ENCODE measurements around the gene EHMT1. TPM values are rescaled to one million over a fixed set of nuclear protein-coding genes. Genes with fewer than 3 reads are reported as not detected.
"Not testable (repeated sequence)": the region's sequence is repeated elsewhere in the genome, so short reads cannot be mapped to it uniquely, and the experiment has no call there.

Gene EHMT1
- total RNA-seq, 1 donor, result 31.4 TPM

DNA sequence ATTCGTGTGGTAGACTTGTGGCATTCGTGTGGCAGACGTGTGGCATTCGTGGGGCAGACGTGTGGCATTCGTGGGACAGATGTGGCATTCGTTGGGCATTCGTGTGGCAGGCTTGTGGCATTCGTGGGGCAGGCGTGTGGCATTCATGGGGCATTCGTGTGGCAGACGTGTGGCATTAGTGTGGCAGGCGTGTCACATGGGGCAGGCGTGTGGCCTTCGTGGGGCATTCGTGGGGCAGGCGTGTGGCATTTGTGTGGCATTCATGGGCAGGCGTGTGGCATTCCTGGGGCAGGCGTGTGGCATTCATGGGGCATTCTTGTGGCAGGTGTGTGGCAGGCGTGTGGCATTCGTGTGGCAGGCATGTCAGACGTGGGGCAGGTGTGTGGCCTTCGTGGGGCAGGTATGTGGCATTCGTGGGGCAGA, 106.0 kb downstream of the EHMT1 start:
- no peak for DNase-seq (ENCODE audit: low read depth)
- TF ChIP-seq, protein P1, sequence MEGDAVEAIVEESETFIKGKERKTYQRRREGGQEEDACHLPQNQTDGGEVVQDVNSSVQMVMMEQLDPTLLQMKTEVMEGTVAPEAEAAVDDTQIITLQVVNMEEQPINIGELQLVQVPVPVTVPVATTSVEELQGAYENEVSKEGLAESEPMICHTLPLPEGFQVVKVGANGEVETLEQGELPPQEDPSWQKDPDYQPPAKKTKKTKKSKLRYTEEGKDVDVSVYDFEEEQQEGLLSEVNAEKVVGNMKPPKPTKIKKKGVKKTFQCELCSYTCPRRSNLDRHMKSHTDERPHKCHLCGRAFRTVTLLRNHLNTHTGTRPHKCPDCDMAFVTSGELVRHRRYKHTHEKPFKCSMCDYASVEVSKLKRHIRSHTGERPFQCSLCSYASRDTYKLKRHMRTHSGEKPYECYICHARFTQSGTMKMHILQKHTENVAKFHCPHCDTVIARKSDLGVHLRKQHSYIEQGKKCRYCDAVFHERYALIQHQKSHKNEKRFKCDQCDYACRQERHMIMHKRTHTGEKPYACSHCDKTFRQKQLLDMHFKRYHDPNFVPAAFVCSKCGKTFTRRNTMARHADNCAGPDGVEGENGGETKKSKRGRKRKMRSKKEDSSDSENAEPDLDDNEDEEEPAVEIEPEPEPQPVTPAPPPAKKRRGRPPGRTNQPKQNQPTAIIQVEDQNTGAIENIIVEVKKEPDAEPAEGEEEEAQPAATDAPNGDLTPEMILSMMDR (IDR thresholded peaks at IDR 0.05; ENCODE audit: insufficient read depth, low read length), result no peak
- H3K4me3 ChIP-seq (ENCODE audit: low read depth, low read length), result no peak overlapping the region

DNA sequence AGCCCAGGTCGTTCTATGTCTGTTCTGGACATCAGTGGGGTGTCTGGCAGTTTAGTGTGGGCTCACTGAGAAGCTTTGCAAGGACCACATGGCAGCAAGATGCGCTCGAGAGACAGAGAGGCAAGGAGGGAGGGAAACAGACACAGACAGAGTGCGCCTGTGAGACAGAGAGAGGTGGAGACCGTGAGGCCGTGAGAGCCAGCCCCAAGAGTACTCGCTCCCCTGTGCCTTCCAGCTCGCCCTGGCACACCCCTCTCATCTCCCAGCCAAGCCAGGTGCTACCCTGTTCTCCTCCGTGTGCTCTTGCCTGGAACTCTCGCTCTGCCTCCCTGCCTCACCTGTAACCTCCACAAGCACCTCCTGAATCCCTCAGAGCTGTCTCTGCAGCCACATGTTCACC, 106.8 kb downstream of the EHMT1 start:
- no peak for DNase-seq (ENCODE audit: low read depth)
- H3K4me3 ChIP-seq (ENCODE audit: low read depth, low read length), result no peak overlapping the region
- TF ChIP-seq, protein P1 (IDR thresholded peaks at IDR 0.05; ENCODE audit: insufficient read depth, low read length), result no peak

DNA sequence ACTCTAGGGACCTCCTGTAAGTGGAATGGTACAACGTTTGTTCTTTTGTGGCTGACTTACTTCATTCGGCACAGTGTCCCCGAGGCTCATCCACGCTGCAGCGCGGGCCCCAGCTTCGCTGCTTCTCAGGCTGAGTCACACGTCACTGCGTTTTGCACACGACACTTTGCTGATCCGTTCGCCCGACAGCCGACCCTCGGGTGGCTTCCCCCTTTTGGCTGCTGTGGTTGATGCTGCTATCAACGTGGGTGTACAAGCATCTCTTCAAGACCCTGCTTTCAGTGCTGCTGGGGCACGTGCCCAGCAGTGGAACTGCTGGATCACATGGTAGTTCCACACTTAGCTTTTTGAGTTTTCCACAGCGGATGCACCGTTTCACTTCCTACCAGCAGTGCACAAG, 107.5 kb downstream of the EHMT1 start:
- H3K4me3 ChIP-seq (ENCODE audit: low read depth, low read length), result not testable (repeated sequence)

DNA sequence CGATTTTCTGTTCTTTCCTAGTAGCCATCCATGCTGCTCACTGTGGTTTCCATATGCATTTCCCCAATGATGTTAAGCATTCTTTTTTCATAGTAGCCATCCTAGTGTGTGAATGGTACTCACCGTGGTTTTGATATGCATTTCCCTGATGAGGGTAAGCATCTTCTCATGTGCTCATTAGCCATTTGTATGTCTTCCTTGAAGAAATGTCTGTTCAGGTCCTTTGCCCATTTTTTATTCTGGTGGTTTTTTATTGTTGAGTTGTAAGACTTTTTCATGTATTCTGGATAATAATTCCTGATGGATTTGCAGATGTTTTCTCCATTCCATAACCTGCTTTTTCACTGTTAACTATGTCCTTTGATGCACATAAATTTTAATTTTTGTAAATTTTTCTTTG, 108.0 kb downstream of the EHMT1 start:
- TF ChIP-seq, protein P1 (IDR thresholded peaks at IDR 0.05; ENCODE audit: insufficient read depth, low read length), result no peak
- H3K4me3 ChIP-seq (ENCODE audit: low read depth, low read length), result no peak overlapping the region
- no peak for DNase-seq (ENCODE audit: low read depth)

More for the DNA sequence above, 107.5 kb downstream of the EHMT1 start:
- not testable (repeated sequence) for DNase-seq (ENCODE audit: low read depth)

DNA sequence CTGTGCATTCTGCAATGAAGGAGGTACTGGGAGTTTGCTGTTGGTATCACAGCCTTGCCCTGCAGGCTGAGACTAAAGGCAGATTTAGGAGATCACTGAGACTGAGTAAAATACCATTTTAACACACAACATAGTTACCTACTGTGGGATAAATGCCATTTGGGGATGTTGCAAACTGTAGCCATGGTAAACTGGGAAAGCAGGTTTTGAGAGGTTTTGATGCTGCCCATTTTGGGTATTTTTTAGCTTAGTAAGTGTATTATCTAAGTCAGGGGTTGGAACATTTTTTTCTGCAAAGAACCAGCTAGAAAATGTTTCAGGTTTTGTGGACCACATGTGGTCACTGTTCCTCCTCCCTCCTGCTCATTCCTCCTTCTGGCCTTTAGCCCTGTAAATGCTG, 108.9 kb downstream of the EHMT1 start:
- H3K4me3 ChIP-seq (ENCODE audit: low read depth, low read length), result no peak overlapping the region
- TF ChIP-seq, protein P1 (IDR thresholded peaks at IDR 0.05; ENCODE audit: insufficient read depth, low read length), result no peak
- no peak for DNase-seq (ENCODE audit: low read depth)

DNA sequence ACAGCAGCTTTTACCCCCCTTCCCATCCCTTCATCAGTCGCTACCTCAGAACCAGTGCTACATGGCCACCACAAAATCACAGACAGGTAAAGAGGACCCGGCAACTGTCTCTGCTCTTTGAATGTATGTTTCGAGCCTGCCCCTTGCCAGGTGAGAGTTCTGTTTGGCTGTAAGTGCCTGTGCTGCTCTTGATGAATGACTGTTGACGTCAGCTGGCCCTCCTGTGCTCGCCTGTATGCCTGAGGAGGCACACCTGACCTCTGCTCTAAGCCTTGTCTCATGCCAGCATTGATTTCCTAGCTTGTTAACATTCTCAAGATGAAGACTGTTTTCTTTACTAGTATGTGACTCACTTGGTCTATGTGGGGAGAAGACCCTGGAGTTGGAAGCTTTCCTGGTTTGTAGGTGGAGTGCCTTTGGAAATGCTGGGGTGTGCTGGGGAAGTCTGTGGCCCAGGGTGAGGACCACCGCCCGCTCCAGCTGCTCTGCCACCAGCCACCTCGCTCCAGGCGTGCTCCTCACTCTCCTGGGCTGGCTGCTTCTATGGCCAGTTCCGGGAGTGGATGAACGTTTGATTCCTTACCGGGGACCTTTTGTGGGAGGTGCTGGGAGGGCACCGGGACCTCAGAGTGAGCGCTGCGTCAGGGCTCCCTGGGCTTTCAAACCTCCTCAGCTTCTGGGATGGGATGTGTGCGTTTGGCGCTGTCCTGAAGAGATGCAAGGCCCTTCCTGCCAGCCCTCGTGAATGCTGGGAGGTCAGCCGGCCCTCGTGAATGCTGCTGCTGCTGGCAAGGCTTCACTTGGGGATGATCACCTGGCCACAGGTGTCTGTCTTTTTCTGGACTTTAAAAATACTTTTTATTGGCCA, 109.9 kb downstream of the EHMT1 start:
- TF ChIP-seq, protein P1 (IDR thresholded peaks at IDR 0.05; ENCODE audit: insufficient read depth, low read length), result no peak
- no peak for DNase-seq (ENCODE audit: low read depth)
- no peak overlapping the region for H3K4me3 ChIP-seq (ENCODE audit: low read depth, low read length)

DNA sequence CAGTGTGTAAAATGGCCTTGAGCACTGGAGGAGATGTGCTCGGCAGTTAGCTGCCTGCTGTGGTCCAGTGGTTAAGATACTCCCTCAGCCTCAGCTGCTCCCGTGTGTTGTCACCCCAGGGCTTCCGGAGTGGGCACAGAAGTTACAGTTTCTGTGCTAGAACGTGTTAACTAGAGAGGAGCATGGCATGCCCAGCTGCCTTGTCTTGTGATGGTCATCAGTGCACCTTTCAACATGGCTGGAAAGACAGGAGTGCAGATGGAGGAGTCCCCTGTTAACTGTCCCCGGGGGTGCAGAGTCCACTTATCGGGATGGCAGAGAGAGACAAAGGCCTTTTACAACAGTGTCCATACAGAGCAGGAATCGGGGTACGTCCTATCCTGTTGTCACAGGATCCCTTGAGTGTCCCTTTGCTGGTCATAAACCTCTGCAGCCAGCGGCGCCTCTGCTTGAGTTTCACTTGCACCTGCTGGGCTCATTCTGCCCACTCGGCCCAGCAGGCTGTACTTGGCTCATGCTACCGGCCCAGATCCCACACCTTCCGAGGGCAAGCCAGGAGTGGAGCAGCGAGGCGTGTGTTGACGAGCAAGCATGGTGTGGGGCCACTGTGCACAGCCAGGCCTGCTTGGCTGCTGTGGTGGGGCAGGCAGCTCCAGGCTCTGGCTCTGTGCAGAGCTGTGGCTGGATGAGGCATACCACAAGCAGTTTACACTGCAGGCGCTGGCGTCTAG, 112.6 kb downstream of the EHMT1 start:
- no peak overlapping the region for H3K4me3 ChIP-seq (ENCODE audit: low read depth, low read length)
- TF ChIP-seq, protein P1 (IDR thresholded peaks at IDR 0.05; ENCODE audit: insufficient read depth, low read length), result no peak
- no peak for DNase-seq (ENCODE audit: low read depth)

Data from fibroblast of the aortic adventitia (primary cell).